ENCODE measurements around the gene SYNGR4.
"Not testable (repeated sequence)": the region's sequence is repeated elsewhere in the genome, so short reads cannot be mapped to it uniquely, and the experiment has no call there.

The SYNGR4 gene

GRCh38 chr19:48361912-48362311, 2.3 kb upstream of the SYNGR4 start:
- Histone ChIP-seq H3K36me3 (ENCODE audit: control insufficient read depth, insufficient read depth, low read length) (no peaks in the 10 kb centered on the region), H3K4me3 (ENCODE audit: extremely low read depth, insufficient read depth, low read length, poor library complexity, severe bottlenecking) (no peak overlapping the region), H3K4me1 (ENCODE audit: control insufficient read depth, insufficient read depth, low read length, poor library complexity, severe bottlenecking) (no peaks in the 10 kb centered on the region), H3K27ac (ENCODE audit: low read depth, low read length, severe bottlenecking) (no peak overlapping the region), H3K9me3 (ENCODE audit: control insufficient read depth, low read length) (peaks cover 5% of the 10 kb centered on the region)
- WGBS, 2 experiments (ENCODE audit: insufficient coverage in 2 of 2): 90 to 93% methylated on average over 1 of the region's 3 CpGs

- no peaks in the 10 kb centered on the region for H3K36me3 ChIP-seq (ENCODE audit: control insufficient read depth, insufficient read depth, low read length)
- 1 to 6% methylated on average over 24 to 25 of the region's 26 CpGs for WGBS, 2 experiments (ENCODE audit: insufficient coverage in 2 of 2)
- peaks cover 5% of the 10 kb centered on the region for H3K9me3 ChIP-seq (ENCODE audit: control insufficient read depth, low read length)
- peak overlapping the region; percentile 53 for H3K4me3 ChIP-seq (ENCODE audit: extremely low read depth, insufficient read depth, low read length, poor library complexity, severe bottlenecking)
- H3K4me1 ChIP-seq (ENCODE audit: control insufficient read depth, insufficient read depth, low read length, poor library complexity, severe bottlenecking): no peaks in the 10 kb centered on the region
- peak overlapping the region; percentile 73 for H3K27ac ChIP-seq (ENCODE audit: low read depth, low read length, severe bottlenecking)
Observed at GRCh38 chr19:48362716-48363499, 1.3 kb upstream of the SYNGR4 start.

GRCh38 chr19:48363500-48363809, 712 bp upstream of the SYNGR4 start:
- Histone ChIP-seq H3K9me3 (ENCODE audit: control insufficient read depth, low read length) (peaks cover 5% of the 10 kb centered on the region), H3K4me3 (ENCODE audit: extremely low read depth, insufficient read depth, low read length, poor library complexity, severe bottlenecking) (peak overlapping the region; percentile 53), H3K36me3 (ENCODE audit: control insufficient read depth, insufficient read depth, low read length) (no peaks in the 10 kb centered on the region), H3K4me1 (ENCODE audit: control insufficient read depth, insufficient read depth, low read length, poor library complexity, severe bottlenecking) (no peaks in the 10 kb centered on the region), H3K27ac (ENCODE audit: low read depth, low read length, severe bottlenecking) (peak overlapping the region; percentile 73)
- WGBS, 2 experiments (ENCODE audit: insufficient coverage in 2 of 2): 0 to 5% methylated on average over 8 to 9 of the region's 10 CpGs

- no peaks in the 10 kb centered on the region for H3K36me3 ChIP-seq (ENCODE audit: control insufficient read depth, insufficient read depth, low read length)
- no peaks in the 10 kb centered on the region for H3K4me1 ChIP-seq (ENCODE audit: control insufficient read depth, insufficient read depth, low read length, poor library complexity, severe bottlenecking)
- 82 to 89% methylated on average over 9 of the region's 10 CpGs for WGBS, 2 experiments (ENCODE audit: insufficient coverage in 2 of 2)
- no peak overlapping the region for H3K27ac ChIP-seq (ENCODE audit: low read depth, low read length, severe bottlenecking)
- peak overlapping the region; percentile 53 for H3K4me3 ChIP-seq (ENCODE audit: extremely low read depth, insufficient read depth, low read length, poor library complexity, severe bottlenecking)
- peaks cover 5% of the 10 kb centered on the region for H3K9me3 ChIP-seq (ENCODE audit: control insufficient read depth, low read length)
Observed at GRCh38 chr19:48364598-48365348, 606 bp downstream of the SYNGR4 start.

GRCh38 chr19:48365602-48366001, 1.4 kb downstream of the SYNGR4 start:
- Histone ChIP-seq H3K36me3 (ENCODE audit: control insufficient read depth, insufficient read depth, low read length) (no peaks in the 10 kb centered on the region), H3K4me3 (ENCODE audit: extremely low read depth, insufficient read depth, low read length, poor library complexity, severe bottlenecking) (no peak overlapping the region), H3K27ac (ENCODE audit: low read depth, low read length, severe bottlenecking) (no peak overlapping the region), H3K9me3 (ENCODE audit: control insufficient read depth, low read length) (peaks cover 5% of the 10 kb centered on the region), H3K4me1 (ENCODE audit: control insufficient read depth, insufficient read depth, low read length, poor library complexity, severe bottlenecking) (no peaks in the 10 kb centered on the region)
- 95 to 96% methylated on average over 8 to 9 of the region's 11 CpGs for WGBS, 2 experiments (ENCODE audit: insufficient coverage in 2 of 2)

- H3K9me3 ChIP-seq (ENCODE audit: control insufficient read depth, low read length): peaks cover 5% of the 10 kb centered on the region
- no peaks in the 10 kb centered on the region for H3K4me1 ChIP-seq (ENCODE audit: control insufficient read depth, insufficient read depth, low read length, poor library complexity, severe bottlenecking)
- no peak overlapping the region for H3K27ac ChIP-seq (ENCODE audit: low read depth, low read length, severe bottlenecking)
- H3K4me3 ChIP-seq (ENCODE audit: extremely low read depth, insufficient read depth, low read length, poor library complexity, severe bottlenecking): no peak overlapping the region
- 91 to 94% methylated on average over 3 to 4 of the region's 5 CpGs for WGBS, 2 experiments (ENCODE audit: insufficient coverage in 2 of 2)
- H3K36me3 ChIP-seq (ENCODE audit: control insufficient read depth, insufficient read depth, low read length): no peaks in the 10 kb centered on the region
Observed at GRCh38 chr19:48367855-48368254, 3.7 kb downstream of the SYNGR4 start.

- Histone ChIP-seq H3K4me1 (ENCODE audit: control insufficient read depth, insufficient read depth, low read length, poor library complexity, severe bottlenecking) (no peaks in the 10 kb centered on the region), H3K9me3 (ENCODE audit: control insufficient read depth, low read length) (peaks cover 5% of the 10 kb centered on the region), H3K36me3 (ENCODE audit: control insufficient read depth, insufficient read depth, low read length) (no peaks in the 10 kb centered on the region), H3K27ac (ENCODE audit: low read depth, low read length, severe bottlenecking) (no peak overlapping the region), H3K4me3 (ENCODE audit: extremely low read depth, insufficient read depth, low read length, poor library complexity, severe bottlenecking) (no peak overlapping the region)
- 65 to 94% methylated on average over 3 to 5 of the region's 14 CpGs for WGBS, 2 experiments (ENCODE audit: insufficient coverage in 2 of 2)
Observed at GRCh38 chr19:48368936-48369335, 4.8 kb downstream of the SYNGR4 start.

GRCh38 chr19:48370955-48371354, 6.8 kb downstream of the SYNGR4 start:
- Histone ChIP-seq H3K36me3 (ENCODE audit: control insufficient read depth, insufficient read depth, low read length) (no peaks in the 10 kb centered on the region), H3K9me3 (ENCODE audit: control insufficient read depth, low read length) (no peaks in the 10 kb centered on the region), H3K27ac (ENCODE audit: low read depth, low read length, severe bottlenecking) (no peak overlapping the region), H3K4me3 (ENCODE audit: extremely low read depth, insufficient read depth, low read length, poor library complexity, severe bottlenecking) (no peak overlapping the region), H3K4me1 (ENCODE audit: control insufficient read depth, insufficient read depth, low read length, poor library complexity, severe bottlenecking) (no peaks in the 10 kb centered on the region)
- WGBS, 2 experiments (ENCODE audit: insufficient coverage in 2 of 2): 80 to 83% methylated on average over 4 of the region's 4 CpGs

GRCh38 chr19:48371367-48371766, 7.2 kb downstream of the SYNGR4 start:
- Histone ChIP-seq H3K4me3 (ENCODE audit: extremely low read depth, insufficient read depth, low read length, poor library complexity, severe bottlenecking) (no peak overlapping the region), H3K36me3 (ENCODE audit: control insufficient read depth, insufficient read depth, low read length) (no peaks in the 10 kb centered on the region), H3K27ac (ENCODE audit: low read depth, low read length, severe bottlenecking) (no peak overlapping the region), H3K4me1 (ENCODE audit: control insufficient read depth, insufficient read depth, low read length, poor library complexity, severe bottlenecking) (no peaks in the 10 kb centered on the region), H3K9me3 (ENCODE audit: control insufficient read depth, low read length) (no peaks in the 10 kb centered on the region)
- WGBS, 2 experiments (ENCODE audit: insufficient coverage in 2 of 2): 88 to 93% methylated on average over 5 of the region's 7 CpGs

GRCh38 chr19:48371771-48372170, 7.6 kb downstream of the SYNGR4 start:
- not testable (repeated sequence) for H3K27ac ChIP-seq (ENCODE audit: low read depth, low read length, severe bottlenecking); H3K9me3 ChIP-seq (ENCODE audit: control insufficient read depth, low read length); H3K4me3 ChIP-seq (ENCODE audit: extremely low read depth, insufficient read depth, low read length, poor library complexity, severe bottlenecking); H3K36me3 ChIP-seq (ENCODE audit: control insufficient read depth, insufficient read depth, low read length); H3K4me1 ChIP-seq (ENCODE audit: control insufficient read depth, insufficient read depth, low read length, poor library complexity, severe bottlenecking)
- WGBS, 2 experiments (ENCODE audit: insufficient coverage in 2 of 2): 91 to 93% methylated on average over 5 of the region's 5 CpGs

- Histone ChIP-seq H3K27ac (ENCODE audit: low read depth, low read length, severe bottlenecking) (no peak overlapping the region), H3K4me1 (ENCODE audit: control insufficient read depth, insufficient read depth, low read length, poor library complexity, severe bottlenecking) (no peaks in the 10 kb centered on the region), H3K4me3 (ENCODE audit: extremely low read depth, insufficient read depth, low read length, poor library complexity, severe bottlenecking) (no peak overlapping the region), H3K36me3 (ENCODE audit: control insufficient read depth, insufficient read depth, low read length) (no peaks in the 10 kb centered on the region), H3K9me3 (ENCODE audit: control insufficient read depth, low read length) (no peaks in the 10 kb centered on the region)
- WGBS, 2 experiments (ENCODE audit: insufficient coverage in 2 of 2): 85 to 95% methylated on average over 4 of the region's 4 CpGs
Observed at GRCh38 chr19:48372904-48373303, 8.7 kb downstream of the SYNGR4 start.

Data from mesodermal cell (in vitro differentiated cells).